Mesodermal cell (in vitro differentiated cells): ENCODE data around the gene DVL1.

Experiments used
- H3K27ac ChIP-seq: 2 replicates; pipeline ENCODE4 v1.7.0; 2013; ENCODE audit warnings: mild to moderate bottlenecking, low read depth, low read length, moderate library complexity; ENCODE audit not compliant: severe bottlenecking
- H3K36me3 ChIP-seq: 2 replicates; pipeline ENCODE4 v1.7.1; 2013; ENCODE audit warnings: mild to moderate bottlenecking, low read length, moderate library complexity; ENCODE audit not compliant: control insufficient read depth, insufficient read depth
- H3K4me1 ChIP-seq: one replicate; pipeline ENCODE4 v1.7.1; 2013; ENCODE audit warnings: mild to moderate bottlenecking, low read length; ENCODE audit not compliant: insufficient read depth, control insufficient read depth, poor library complexity, severe bottlenecking
- H3K4me3 ChIP-seq: 2 replicates; pipeline ENCODE4 v1.7.0; 2013; ENCODE audit warnings: low read length, control low read depth, mild to moderate bottlenecking; ENCODE audit not compliant: insufficient read depth, poor library complexity, severe bottlenecking; ENCODE audit errors: extremely low read depth
- H3K9me3 ChIP-seq: 2 replicates; pipeline ENCODE4 v1.7.1; 2013; ENCODE audit warnings: mild to moderate bottlenecking, low read length, moderate library complexity; ENCODE audit not compliant: control insufficient read depth
- WGBS, 2 experiments: methylation state at CpG; one replicate each; pipeline ENCODE4 v1.1.5; 2013; ENCODE audit warnings: missing lambda C conversion rate in 2 of 2; ENCODE audit not compliant: insufficient coverage in 2 of 2; 5-methylcytosine and 5-hydroxymethylcytosine counted together

The DVL1 gene

DNA sequence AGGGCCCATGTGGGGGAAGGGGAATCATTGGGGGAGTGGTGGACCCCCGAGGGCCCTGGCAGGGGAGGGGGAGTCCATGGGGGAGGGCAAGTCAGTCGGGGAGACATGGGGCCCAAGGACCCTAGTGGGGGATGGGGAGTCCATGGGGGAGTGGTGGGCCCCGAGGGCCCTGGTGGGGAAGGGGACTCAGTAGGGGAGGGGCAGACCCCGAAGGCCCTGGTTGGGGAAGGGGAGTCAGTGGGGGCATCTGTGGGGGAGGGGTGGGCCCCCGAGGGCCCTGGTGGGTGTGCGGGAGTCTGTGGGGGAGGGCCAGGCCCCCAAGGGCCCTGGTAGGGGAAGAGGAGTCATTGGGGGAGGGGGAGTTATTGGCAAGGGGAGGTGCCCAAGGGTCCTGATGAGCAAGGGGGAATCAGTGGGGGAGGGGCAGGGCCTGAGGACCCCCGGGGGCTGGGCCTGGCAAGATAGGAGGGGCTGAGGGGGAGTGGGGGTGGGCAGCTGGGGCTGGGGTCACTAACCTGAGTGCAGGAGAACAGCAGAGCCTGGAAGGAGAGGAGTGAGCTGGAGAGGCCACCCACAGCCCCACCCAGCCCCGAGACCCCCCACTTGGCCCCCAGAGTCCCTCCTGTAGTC, 7.1 kb upstream of the DVL1 start:
- H3K27ac ChIP-seq, result peak overlapping the region; percentile 5
- no peaks in the 10 kb centered on the region for H3K9me3 ChIP-seq
- H3K4me1 ChIP-seq, result peaks cover 49% of the 10 kb centered on the region
- peak overlapping the region; percentile 88 for H3K4me3 ChIP-seq
- 93% methylated on average over 4 of the region's 8 CpGs; no CpG with 5 or more reads in 1 of the 2 experiments for WGBS, 2 experiments
- peaks cover 20% of the 10 kb centered on the region for H3K36me3 ChIP-seq

DNA sequence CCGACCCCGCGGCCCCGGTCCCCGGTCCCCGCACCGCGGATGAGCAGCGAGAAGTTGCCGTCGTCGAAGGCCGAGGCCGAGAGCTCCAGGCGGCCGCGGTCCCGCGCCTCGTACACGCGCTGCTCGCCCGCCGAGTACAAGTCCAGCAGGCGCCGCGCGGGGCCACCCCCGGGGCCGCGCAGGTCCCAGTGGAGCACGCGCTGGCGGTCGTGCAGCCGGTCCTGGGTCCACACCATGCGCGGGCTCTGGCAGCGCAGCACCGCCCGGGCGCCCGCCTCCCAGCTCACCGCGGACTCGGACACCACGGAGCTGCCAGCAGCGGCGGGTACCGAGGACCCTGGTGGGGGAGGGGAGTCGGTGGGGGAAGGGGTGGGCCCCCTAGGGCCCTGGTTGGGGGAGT, 6.2 kb upstream of the DVL1 start:
- H3K27ac ChIP-seq, result no peak overlapping the region
- 97 to 98% methylated on average over 23 to 37 of the region's 52 CpGs for WGBS, 2 experiments
- H3K4me1 ChIP-seq, result peaks cover 41% of the 10 kb centered on the region
- H3K36me3 ChIP-seq, result peaks cover 20% of the 10 kb centered on the region
- H3K9me3 ChIP-seq, result no peaks in the 10 kb centered on the region
- H3K4me3 ChIP-seq, result no peak overlapping the region

DNA sequence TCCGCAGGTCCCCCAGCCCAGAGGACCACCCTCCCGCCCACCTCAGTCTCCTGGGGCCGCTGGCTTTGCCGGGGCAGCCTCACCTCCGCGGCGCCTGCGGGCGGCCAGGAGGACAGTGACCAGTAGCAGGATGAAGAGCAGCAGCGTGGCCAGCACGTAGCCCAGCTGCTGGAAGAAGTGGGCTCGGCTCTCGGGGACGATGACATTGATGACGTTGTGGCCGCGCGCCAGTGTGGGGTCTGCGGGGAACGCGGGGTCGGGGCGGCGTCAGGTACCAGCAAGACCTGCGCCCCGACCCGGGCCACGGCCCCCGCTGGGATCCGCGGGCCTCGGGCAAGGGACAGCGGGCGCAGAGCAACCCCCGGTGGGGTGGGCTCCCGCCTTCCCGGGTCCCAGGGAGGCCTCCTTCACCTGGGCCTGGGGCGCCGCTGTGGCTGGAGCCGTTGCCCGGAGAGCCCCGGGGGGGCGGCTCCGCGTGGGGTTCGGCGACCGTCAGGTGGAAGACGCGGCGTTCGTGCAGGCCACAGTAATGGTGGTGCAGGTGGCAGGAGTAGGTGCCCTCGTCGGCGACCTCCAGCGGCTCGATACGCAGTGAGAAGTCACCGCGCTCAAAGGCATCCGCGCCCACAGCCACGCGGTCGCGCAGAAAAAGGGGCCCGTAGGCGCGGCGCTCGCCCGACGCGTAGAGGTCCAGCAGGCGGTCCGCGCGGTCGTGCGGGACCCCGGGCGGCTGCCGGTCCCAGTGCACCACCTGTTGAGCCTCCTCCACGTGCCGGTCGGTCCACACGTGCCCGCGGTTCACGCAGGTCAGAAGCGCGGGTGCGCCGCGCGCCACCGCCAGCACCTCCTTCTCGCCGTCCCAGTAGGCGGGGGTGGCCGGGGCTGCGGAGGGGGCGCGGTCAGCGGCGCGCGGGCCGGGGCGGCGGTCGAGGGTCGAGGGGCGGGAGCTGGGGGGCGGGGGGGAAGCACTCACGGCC, 5.3 kb upstream of the DVL1 start:
- WGBS, 2 experiments, result 97% methylated on average over 99 to 109 of the region's 116 CpGs
- Histone ChIP-seq H3K27ac (no peak overlapping the region), H3K4me1 (peaks cover 33% of the 10 kb centered on the region), H3K36me3 (peaks cover 20% of the 10 kb centered on the region), H3K4me3 (no peak overlapping the region), H3K9me3 (no peaks in the 10 kb centered on the region)

DNA sequence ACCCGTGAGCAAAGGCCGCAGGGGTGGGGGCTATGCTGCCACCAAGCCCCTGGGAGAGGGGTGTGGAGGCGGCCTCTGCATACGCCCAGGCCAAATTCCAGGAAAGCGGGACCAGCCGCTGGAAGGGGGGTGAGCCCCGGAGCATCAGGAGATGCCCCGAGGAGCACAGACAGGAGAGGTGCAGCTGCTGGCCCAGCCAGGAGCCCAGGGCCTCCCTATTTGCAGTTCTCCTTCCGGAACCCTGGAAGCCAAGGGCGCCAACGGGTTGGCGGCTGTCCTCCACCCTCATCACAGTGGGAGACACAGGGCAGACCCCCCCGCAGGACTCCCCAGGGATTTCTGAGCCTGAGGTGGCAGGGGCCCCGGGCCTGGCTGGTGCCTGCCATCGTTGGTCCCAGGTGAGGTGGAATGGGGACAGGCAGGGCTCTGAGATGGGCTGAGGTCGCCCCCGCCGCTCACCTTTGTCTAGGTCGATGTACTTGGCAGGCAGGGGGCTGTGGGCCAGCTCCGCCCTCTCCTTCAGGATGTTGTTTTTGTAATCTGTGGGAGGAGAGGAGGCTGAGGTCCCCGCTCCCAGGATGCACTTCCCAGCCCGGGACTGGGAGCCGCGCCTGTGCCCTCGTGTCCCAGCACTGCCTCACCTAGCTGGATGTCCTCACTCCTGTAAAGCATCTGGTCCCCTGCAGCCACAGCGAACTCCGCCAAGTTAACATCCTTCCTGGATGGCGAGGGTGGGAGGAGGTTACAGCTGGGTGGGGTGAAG, 4.4 kb upstream of the DVL1 start:
- Histone ChIP-seq H3K4me1 (peaks cover 25% of the 10 kb centered on the region), H3K4me3 (no peak overlapping the region), H3K9me3 (no peaks in the 10 kb centered on the region), H3K36me3 (peaks cover 20% of the 10 kb centered on the region), H3K27ac (peak overlapping the region; percentile 29)
- 76 to 82% methylated on average over 25 of the region's 28 CpGs for WGBS, 2 experiments

DNA sequence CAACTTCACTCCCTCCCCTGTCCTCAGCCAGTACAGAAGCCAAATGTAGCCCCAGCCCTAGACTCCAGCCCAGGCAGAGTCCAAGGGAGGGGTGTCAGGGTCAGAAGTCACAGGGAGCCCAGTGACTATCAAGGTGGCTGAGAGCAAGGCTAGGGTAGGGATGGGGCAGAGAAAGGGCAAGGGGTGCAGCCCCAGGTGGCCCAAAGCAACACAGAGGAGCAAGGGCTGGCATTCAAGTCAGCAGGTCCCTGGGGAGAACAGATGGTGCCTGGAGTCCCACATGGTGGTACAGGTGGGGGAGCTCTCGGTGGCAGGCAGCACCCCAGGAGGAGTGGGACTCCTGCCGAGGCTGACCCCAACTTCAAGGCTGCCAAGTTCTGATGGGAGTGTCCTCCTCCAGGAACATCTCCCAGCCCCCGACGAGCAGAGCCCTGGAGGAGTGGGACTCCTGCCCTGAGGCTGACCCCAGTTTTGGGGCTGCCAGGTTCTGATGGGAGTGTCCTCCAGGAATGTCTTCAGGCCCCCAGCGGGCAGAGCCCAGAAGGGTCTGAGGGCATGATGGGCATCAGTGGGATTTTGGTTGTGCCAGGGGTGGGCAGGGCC, 3.7 kb upstream of the DVL1 start:
- Histone ChIP-seq H3K36me3 (peaks cover 20% of the 10 kb centered on the region), H3K4me1 (peaks cover 26% of the 10 kb centered on the region), H3K4me3 (no peak overlapping the region), H3K9me3 (no peaks in the 10 kb centered on the region), H3K27ac (peak overlapping the region; percentile 29)
- WGBS, 2 experiments, result 63 to 100% methylated on average over 1 to 3 of the region's 5 CpGs

DNA sequence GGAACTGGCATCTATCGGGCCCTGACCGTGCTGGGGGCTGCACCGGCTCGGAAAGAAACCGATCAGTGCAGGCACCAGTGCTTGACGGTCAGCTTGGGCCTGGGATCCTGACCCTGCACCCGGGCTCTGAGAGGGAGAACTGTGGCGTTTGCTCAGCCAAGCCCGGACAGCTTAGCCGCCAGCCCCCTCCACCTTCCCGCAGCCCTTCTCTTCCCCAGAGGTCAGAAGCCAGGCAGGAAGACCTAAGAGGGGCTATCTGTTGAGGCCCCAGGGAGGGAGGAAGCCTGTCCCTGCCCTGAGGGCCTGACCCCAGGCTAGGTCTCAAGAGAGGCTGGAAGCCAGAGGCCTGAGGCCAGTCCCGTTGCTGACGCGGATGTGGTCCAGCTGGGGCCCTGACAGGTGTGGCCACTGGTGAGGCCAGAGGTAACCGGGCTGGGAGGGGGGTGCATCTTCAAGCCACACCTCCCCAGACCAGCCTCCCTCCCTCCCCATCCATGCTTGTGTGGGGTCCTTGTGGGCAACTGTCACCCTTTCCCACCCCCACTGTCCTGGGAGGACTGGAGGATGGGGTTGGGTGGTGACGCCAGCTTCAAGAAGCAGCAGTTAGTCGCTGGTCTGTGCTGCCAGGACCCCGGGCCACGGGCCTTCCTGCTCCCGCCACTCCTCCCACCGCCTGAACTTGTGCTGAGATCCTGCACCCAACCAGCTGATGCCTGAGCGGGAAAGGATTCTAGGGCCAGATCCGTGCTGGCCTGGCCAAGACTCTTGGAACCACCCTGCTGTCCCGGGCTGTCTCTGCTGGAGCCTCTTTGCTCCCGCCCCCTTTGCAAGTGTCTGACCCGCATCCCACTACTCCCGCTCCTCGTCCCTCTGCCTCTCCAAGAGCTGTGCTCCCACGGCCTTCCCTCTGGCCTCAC, 2.6 kb upstream of the DVL1 start:
- WGBS, 2 experiments, result 65 to 68% methylated on average over 25 to 27 of the region's 29 CpGs

DNA sequence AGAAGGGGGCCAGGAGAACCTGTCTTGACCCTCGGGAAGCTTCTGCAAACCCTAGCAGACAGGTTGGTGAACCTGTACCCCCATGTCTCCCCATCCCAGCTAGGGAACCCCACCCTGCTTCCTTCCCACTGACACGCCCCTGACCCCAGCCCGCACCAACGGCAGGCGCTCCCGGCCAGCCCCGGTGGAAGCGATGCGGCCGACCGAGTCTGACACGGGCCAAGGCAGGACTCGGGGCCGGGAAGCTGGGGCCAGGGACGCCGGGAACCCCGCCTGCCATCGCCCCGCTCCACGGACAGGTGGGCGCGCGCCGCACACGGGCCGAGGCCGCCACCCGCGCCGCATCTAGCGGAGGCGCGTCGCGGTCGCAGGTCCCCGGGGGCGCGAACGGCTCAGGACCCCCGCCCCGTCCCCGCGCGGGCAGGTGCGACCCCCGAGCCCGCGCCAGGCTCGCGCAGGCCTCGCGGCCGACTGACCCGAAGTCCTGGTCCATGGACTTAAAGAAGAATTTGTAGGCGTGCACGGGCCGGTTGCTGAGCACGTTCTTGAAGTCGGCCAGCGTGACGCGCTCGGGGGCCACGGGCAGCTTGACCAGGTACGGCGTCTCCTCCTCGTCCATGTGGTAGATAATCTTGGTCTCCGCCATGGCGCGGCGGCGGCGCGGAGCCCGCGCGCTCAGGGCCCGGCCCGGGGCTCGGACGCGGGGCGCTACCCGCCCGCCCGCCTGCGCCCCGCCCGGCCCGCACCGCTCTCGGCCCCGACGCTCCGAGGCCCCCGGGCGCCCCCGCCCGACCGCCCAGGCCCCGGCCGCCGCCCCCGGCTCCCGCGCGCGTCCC, 580 bp downstream of the DVL1 start:
- 0 to 2% methylated on average over 57 to 70 of the region's 109 CpGs for WGBS, 2 experiments
- Histone ChIP-seq H3K9me3 (no peaks in the 10 kb centered on the region), H3K36me3 (peaks cover 11% of the 10 kb centered on the region), H3K4me1 (peaks cover 36% of the 10 kb centered on the region), H3K4me3 (peak overlapping the region; percentile 54), H3K27ac (no peak overlapping the region)

More for the DNA sequence above, 2.6 kb upstream of the DVL1 start:
- H3K27ac ChIP-seq, result peak overlapping the region; percentile 66
- H3K4me1 ChIP-seq, result peaks cover 30% of the 10 kb centered on the region
- H3K9me3 ChIP-seq, result no peaks in the 10 kb centered on the region
- peak overlapping the region; percentile 11 for H3K4me3 ChIP-seq
- peaks cover 20% of the 10 kb centered on the region for H3K36me3 ChIP-seq

DNA sequence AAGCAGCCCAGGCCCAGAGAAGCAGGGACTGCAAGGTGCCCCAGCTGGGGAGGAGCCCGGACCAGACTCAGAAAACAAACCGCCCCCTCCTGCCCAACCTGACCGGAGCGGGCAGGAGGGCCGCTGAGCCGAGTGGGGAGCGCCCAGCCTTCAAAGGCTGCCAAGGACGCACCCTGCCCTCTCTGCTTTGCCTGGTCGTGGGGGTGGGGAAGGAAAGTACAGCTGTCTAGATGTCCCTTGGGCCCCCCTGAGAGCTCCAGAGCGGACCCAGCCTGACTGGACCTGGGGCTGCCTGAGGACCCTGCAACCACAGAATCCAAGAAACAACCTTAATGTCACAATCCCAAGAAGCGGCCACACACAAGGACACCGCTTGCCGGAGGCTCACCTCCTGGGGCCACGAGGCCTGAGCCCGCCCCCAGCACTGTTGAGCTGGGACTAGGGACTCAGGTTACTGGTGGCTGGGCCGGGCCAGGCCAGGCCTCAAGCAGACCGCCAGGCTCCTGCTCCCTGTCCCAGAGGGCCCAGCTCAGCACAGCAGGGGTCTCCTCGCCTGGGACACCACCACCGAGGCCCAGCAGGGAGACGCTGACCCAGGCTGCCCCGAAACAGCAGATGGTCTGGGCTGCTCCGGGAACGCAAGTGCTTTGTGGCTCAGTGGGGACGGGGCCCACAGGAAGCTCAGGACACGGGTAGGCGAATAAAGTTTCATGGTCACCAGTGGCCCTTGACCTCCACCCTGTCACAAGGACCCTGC, 1.4 kb downstream of the DVL1 start:
- Histone ChIP-seq H3K9me3 (no peaks in the 10 kb centered on the region), H3K4me3 (peak overlapping the region; percentile 54), H3K4me1 (peaks cover 28% of the 10 kb centered on the region), H3K27ac (no peak overlapping the region), H3K36me3 (peaks cover 5% of the 10 kb centered on the region)
- 27 to 29% methylated on average over 17 to 24 of the region's 26 CpGs for WGBS, 2 experiments
